Forelimb muscle (tissue), 1 donor: ENCODE results near the gene TBC1D2B. TPM values are rescaled to one million over a fixed set of nuclear protein-coding genes. Genes with fewer than 3 reads are reported as not detected.
"Not testable (repeated sequence)": the region's sequence is repeated elsewhere in the genome, so short reads cannot be mapped to it uniquely, and the experiment has no call there.

Experiments used
- DNase-seq: peaks from one replicate; pipeline ENCODE4 v3.0.0-alpha.2; 2013; ENCODE audit warnings: low read depth
- polyA plus RNA-seq: library from polyadenylated mRNA; unstranded; fragments of 120-200 nt; gene quantifications from one replicate; pipeline ENCODE4 v1.2.1, GENCODE V29; 2013; ENCODE audit not compliant: insufficient read length

TBC1D2B gene
- polyA plus RNA-seq, 1 donor = 25.5 TPM

DNA sequence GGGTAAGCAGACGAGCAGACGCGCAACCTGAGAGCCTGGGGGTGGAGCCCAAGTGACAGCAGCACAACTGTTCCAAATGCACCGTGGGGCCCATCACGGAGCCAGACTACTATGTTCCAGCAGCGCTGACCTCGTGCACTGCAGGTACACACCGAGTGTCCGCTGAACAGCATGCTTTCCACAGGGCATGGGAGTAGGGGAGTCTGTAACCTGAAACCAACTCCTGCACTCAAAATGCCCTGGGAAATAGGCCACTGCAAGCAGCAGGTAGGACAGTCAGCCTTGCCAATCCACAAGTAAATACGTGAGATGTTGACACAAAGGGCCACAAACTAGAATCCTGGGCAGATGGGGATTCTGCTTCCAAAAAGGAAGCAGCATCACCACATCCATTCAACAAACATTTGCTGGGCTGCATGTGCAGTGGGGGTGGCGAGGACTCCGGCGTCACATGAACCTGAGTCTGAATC lies 73.9 kb downstream of the TBC1D2B start:
- no peak for DNase-seq

DNA sequence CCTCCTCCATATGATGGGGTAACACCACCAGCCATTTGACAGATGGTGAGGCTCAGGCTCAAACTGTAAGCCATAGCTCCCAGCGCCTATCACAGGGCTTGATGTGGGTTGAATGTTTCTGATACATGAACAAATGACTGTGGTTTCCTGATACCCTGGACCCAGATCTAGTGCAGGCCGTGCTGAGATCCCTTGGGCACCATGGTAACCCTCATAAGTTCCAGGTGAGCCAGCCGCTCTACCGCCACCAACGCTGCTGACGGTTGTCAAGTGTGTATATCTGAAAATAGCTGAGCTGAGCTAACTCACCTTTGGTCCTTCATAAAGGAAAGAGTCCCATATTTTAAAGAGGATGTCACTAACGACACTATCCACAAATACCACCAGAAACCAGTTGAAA lies 74.5 kb downstream of the TBC1D2B start:
- DNase-seq = no peak

DNA sequence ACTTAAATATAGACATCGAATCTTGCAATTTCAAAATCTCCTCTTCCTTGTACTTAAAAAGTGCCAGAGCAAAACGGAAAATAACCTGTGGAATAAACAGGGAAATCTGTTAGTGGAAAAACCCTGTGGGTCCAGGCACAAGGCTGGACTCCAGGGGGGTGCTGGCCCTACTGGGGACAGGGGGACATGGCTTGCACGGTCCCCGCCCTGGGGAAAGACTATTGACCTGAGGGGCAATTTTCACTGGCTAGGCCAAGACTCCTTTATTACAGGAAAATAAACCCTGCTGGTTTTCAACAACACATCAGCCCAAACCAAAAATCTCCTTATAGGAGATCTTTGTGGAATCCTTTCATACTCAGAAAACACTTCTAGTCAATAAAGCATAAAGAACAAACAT lies 75.9 kb downstream of the TBC1D2B start:
- DNase-seq = no peak

DNA sequence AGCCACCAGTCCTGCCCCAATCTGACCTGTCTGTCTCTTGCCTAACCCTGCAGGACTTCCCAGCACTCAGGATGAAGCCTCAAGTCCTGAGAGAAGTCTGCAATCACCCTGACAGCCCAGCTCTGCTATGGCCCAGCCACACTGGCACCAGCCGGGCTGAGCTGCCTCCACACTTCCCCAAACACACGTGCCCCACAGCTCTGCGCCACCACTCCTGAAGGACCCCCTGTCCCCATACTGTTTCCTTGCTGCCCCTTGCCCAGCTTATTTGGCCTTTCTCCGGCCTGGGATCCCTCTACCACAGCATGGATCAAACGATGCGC lies 76.6 kb downstream of the TBC1D2B start:
- DNase-seq = no peak

DNA sequence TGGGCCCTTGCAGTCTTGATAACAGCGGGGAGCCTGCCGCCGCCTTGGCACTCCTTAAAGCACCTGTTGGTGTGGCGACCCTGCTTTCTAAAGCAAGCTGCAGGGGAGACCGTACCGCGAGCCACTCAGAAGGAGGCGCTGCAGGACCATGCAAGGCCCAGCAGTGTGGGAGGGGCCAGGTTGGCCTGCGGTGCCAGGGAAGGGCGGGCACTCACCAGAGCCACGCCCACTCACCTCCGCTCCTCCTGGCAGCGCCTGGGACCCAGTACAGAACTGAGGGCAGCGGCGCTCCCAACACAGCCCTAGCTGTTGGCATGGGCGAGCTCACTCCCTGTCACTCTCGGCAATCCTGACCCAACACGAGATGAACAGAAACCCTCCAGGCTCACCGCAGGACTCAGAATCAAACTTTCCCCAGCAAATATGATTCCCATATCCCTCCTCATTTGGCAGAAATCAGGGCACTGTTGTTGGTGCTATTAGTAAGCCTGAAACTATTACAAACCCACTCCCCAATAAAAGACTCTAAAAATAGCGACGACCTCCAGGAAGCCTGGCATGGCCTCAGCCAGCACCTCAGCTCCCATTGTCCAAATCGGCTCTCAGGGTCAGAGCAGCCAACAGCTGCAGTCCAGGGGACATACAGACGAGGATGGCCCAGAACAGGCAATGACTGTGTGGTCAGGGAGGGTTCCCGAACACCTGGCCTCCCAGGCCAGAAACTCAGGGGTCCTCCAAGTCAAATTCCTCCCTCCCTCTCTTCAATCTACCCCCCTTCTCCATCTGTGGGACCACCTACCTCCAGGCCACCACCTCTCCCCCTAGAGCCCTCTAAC lies 77.2 kb downstream of the TBC1D2B start:
- DNase-seq = no peak

DNA sequence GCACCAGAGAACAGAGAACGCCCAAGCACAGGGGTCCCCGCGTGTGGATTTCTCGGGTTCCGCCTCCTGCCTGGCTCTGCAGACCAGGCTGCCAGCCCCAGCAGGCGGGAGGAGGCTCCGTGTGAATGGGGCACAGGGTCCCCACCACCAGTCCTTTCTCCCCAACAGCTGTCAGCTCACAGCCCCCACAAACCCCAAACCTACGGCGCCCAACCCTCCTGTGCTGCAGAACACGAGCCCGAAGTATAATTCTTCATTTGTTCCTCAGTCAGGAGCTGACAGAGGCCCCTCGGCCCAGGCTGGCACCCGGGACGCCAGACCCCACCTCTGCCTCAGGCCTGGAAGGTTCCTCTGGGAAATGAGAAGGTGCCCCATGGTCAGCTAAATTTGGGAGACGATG lies 78.0 kb downstream of the TBC1D2B start:
- no peak for DNase-seq

DNA sequence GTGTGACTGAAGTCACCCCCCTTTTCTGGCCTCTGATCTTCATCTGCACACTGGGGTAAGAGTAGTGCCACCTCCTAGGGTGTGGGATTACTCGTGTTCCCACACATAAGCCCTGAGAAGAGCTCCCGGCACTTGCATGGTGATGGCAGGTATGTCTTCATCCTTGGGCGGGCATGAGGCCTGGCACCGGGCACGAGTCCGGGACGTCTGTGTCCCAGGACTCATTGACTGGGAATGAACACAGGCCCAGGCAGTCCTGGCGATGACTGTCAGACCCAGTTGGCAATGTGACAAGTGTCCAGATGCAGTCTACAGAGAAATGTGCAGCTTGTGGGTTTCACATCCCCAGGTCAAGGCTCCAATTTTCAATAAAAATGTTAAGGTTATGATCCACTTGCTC lies 78.9 kb downstream of the TBC1D2B start:
- no peak for DNase-seq

DNA sequence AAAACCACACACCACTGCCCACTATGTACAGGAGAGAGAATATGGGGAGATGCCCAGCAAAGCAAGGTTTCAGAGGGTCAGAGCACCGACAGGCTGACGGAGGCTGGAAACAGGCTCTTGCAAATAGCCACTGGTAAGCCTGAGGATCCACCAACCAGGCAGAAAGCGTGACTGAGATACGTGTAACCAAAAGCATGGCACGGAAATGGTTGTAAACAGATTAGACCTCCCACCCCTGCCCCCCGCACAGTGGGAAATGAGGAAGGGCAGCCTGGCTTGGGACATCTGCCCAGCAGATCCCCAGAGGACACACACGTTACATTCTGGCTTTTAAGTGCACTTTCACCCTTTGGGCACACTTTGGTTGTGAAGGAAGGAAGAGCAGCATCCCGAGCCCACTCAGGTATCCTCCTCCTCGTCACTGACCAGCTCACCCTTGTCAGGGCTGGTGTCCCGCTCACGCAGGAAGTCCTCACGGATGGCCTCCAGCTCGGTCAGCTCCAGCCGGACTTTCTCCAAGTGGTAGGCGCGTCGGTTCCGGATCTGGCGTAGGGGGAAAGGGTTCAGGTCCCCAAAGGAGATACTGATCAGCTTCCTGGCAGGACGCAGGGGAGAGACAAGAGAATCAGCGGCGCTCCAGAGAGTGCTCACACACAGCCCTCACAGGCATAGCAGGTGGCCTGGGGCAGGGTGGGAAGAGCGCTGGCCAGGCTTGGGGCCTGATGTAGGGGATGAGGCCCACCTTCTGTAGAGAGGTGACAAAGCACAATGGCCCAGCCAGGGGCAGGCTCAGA lies 79.6 kb downstream of the TBC1D2B start:
- DNase-seq = not testable (repeated sequence)

DNA sequence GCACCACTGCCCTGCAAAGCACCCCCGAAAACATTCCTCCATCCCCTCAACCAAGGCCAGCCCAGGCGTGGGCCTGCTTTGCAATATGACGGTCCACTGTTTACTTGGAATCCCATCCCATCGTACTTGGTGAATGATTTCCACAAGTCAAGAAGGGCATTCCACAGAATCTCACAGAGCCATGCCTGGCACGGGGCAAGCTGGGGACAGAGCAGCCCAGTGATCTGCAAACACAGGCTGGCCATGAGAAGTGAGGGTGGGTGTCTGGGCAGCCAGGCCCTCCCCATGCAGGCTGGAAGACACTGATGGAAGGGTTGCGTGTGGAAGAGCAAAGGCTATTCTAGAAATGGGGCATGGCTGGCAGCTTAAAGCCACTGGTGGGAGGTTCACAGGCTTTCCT lies 80.3 kb downstream of the TBC1D2B start:
- DNase-seq = not testable (repeated sequence)

DNA sequence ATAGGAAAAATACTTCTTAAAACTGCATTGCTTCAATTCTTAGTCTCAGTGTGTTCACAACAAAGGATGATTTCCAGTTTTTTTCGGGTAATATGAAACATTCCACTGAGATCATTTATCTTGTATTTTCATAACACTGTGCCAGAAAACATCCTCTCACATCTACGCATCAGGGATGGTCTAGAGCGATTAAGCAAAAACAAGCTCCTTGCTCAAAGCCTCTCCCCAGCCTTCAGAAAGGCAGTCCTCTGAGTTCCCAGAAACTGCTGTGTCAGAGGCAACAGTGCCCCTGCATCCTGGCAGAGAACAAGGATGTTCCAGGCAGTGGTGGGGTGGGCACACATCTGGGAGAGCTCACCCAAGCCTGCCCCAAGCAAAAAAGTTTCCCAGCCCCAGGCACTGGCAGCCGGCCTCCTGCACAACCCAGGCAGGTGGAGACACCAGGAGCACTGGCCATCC lies 80.8 kb downstream of the TBC1D2B start:
- not testable (repeated sequence) for DNase-seq

DNA sequence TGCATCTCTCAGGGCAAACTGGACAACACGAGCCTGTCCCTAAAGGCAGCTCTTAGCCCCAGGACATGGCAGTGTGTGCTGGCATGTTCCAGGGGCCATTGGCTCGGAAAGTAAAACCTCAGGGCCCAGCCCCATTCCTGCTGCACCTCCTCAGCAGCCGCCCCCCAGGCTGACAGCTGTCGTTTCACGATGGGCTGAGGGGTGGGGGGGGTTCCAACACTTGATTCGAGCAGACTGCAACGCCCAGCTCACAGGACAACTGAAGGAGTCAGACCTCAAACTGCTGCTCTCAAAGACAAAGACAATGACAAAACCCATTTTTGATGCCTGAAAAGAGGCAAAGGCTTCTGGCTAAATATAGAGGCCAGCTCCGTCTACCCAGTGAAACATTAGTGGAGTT lies 81.3 kb downstream of the TBC1D2B start:
- not testable (repeated sequence) for DNase-seq

DNA sequence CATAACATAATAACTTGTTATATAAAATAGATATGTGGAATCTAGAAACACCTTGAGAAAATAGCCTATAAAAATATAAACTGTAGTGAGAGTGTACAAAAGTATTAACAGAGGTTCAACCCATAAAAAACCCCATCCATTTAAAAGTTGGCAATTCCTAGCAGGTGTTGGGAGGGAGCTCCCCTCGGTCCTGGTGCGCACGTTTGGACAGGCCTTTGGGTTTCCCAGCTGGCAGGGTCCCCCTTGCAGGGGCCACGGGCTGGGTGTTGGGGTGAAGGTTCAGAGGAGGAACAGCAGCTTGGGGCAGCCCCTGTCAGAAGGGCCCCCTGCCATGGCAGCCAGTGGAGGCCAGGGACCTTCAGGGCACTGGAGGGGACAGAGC lies 82.0 kb downstream of the TBC1D2B start:
- DNase-seq = not testable (repeated sequence)

DNA sequence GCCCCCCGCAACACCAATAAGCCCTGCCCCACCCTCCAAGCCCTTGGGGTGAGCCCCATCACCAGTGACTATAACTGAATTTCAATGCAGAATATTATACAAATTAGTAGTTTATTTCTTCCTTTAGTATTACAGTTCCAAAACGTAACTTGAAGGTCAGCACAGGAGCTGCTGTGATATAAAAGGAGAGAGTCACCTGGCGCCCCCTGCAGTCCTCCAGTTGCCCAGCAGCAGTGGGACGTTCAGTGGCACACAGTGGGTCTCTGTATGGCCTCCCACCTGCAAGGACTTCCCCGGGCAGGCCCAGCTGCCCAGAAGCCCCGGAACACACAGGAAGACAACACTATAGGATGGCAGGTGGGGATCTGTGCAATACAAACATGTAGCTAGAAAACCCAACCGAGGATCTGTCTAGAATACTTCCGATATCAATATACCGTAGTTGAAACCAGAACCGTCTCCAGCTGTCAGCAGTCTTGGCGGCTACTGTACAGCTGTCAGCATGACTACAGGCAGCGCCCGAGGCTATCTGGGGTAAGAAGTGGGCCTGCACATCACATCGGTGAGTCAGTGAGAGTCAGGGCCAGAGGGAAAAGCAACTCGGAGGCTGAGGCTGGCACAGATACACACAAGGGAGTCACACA lies 82.5 kb downstream of the TBC1D2B start:
- not testable (repeated sequence) for DNase-seq

DNA sequence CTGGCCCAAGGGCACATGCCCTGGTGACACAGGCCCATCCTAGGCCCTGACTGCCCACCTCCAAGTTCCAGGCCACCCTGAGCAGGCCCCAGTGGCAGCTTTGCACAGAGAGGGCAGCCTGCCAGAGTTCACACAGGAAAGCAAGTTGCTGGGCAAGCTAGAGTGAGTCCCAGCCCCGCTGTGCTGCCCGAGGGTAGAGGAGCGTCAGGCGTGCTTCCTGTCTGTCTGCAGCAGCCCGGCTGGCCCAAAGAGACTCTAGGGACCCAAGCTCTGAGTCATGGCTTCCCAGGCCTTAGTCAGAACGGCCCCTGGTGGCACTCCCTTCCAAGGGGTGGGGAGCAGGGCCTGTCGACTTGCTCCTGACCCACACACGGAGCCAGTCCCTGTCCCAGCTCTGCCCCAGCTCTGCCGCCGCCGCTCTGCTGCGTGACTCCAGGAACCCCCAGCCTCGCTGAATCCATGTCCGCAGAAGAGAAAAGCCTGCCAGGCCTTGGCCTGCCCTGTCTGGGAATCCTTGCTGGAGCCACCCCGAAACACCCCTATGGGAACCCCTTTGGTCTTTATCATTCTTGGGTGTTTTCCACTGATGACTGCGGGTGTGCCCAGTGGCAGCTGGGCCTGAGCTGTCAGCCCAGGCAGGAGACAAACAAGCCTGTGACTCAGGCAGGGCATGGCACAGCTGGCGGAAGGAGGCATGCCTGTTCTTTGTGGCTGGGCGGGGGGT lies 83.4 kb downstream of the TBC1D2B start:
- DNase-seq = not testable (repeated sequence)

DNA sequence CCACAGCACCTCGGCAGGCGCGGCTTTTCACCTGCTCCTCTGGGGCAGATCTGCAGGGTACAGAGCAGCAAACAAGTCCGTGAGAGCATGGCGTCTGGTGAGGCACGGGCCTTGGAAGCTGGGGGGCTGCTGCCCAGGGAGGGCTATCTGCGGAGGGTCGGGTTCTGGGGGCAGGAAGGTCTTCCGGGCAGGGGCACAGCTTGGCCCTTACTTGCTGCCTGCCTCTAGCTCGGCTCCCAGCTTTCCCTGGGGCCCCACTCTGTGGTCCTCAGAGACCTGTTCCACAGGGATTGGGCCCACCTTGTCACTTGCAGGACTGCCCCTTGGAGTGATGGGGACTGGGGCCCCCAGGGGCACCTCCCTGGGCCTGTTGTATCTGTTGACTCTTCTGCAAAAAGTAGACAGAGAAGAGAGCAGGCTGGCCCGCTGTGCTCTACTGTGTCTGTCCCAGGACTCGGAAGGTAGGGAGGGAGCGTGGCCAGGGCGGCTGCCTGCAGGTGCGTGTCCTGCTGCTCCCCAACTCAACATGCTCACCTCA lies 84.1 kb downstream of the TBC1D2B start:
- DNase-seq = no peak

DNA sequence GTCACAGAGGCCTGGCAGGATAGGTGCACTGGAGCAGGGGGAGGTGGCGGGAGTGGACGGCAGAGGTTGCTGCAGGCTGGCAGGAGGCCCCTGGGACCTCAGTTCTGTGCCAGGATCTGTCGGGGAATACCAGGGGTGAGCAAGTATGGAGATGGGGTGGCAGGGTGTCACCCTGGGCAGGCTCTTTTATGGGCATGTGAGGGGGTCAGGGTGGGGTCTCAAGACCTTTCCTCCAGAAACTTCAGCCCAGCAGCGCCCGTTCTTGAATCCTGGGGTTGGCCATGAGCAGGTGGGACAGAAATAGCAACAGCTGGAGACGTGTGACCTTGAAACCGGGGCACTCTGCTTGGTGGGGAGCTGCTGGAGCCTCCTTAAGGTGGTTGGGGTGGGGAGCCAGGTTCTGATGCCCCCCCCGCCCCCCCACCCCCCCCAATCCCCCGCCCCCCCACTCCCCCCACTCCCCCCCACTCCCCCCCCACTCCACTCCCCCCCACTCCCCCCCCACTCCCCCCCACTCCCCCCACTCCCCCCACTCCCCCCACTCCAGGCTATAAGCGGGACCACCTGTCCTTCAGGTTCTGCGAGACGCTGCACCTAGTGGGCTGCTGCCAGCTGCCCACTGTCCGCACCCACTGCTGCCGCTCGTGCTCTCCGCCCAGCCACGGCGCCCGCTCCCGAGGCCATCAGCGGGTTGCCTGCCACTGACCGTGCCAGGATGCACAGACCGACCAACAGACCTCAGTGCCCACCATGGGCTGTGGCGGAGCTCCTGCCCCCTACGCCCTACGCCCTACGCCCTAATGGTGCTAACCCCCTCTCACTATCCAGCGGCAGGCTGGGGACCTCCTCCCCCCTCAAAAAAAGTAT lies 84.9 kb downstream of the TBC1D2B start:
- DNase-seq = no peak

DNA sequence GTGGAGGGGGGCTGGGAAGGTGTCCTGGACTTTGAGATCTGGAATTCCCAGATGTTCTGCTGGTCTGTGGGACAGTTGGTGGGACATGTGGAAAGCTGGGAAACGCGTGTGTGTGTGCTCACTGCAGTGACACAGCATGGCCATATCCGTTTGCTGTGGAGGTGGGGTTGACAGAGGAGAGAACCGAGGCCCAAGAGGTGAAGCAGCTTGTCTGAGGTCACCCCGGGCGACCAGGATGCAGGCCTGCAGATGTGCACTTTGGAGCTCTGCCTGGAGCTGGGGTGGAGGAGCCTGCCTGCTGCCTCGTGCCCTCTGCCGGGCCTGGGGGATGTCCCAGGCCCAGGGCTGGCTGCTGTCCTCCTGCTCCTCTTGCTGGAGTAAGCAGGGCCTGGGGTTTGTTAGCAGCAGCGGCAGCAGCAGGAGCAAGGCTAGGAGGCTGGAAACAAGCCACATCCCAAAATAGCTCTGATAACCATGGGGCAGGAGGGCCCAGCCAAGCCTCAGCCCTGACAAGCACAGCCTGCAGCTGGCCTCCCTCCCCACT lies 85.8 kb downstream of the TBC1D2B start:
- peak; percentile 75 for DNase-seq

DNA sequence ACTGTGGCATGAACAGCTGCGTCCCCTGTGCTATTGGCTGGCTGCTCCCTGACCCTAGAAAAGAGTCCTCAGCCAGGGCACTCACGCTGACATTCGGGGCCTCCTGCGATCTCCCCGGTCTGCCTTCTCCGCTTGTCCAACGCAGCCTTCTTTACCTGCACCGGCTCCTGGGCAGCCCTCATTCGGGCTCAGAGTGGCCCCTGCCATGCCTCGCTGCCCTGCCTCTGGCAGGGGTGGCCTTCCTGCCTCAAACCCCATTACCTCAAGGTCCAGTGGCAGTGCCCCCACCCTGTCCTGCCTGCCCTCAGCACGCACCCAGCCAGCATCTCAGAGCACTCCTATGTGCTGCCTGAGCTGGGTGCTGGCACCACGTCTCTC lies 86.5 kb downstream of the TBC1D2B start:
- DNase-seq = no peak

DNA sequence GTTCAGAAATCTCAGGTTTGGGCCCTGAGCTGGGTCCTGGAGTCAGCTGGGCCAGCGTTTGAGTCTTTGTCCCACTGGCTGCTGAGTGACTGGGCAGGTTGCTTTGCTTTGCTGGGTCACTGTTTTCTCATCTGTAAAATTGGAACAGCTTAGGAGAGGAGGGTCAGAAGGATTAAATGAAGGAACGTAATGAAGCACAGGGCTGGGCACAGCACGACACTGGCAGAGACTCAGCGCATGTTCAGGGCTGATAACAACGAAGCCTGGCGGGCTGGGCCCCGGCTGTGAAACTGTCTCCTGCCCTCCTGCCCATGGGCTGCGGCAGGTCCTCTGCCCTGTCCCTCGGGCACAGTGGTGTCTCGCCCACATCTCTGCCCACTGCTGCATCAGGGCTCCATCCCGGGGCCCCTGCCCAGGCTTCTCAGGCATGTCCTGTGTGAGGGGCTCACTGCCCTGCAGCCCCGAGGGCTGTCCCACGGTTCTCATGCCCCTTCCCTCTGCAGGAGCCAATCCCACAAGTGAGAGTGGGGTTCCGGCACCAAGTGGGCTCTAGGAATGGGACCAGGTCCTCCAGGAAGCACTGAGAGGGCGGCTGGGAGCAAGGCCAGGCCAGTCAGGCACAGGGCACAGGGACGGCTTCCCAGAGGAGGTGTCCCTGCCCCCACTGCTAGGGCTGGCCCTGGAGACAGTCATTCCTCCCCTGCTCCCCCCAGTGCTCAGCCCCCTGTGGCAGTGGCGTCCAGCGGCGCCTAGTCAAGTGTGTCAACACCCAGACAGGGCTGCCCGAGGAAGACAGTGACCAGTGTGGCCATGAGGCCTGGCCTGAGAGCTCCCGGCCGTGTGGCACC lies 88.0 kb downstream of the TBC1D2B start:
- no peak for DNase-seq
